Renal cortex interstitium (tissue), 15 donors: ENCODE results near the gene KRT1. TPM values are rescaled to one million over a fixed set of nuclear protein-coding genes. Genes with fewer than 3 reads are reported as not detected.
"Not testable (repeated sequence)": the region's sequence is repeated elsewhere in the genome, so short reads cannot be mapped to it uniquely, and the experiment has no call there.

ENCODE experiments used
- DNase-seq, 11 donors: peaks; one replicate each; pipeline ENCODE4 v3.0.0-alpha.2; 2013; ENCODE audit warnings: low read depth in 9 of 11, low spot score in 4 of 11; ENCODE audit errors: extremely low read depth in 1 of 11
- long read RNA-seq, 16 experiments: transcript quantifications; one replicate each; lab custom pipeline, GENCODE V29; 2026
- polyA plus RNA-seq, 3 donors: library from polyadenylated mRNA; unstranded; fragments of 120-200 nt; gene quantifications; one replicate each; pipeline ENCODE4 v1.2.1, GENCODE V29; 2013; ENCODE audit not compliant: insufficient read length in 3 of 3

KRT1 gene
- polyA plus RNA-seq, result under 1 TPM; 0.06 to 0.26 (median 0.11) TPM
- long read RNA-seq, donor 1, result 0 reads
- long read RNA-seq, donor 2, result 0 reads
- long read RNA-seq, donor 3, result 0 reads
- long read RNA-seq, donor 4, result 0 reads
- long read RNA-seq, donor 5, result 0 reads
- long read RNA-seq, donor 6, result 0 reads
- long read RNA-seq, donor 7, result 0 reads
- long read RNA-seq, donor 8, result 0 reads
- long read RNA-seq, donor 9, result 0 reads
- long read RNA-seq, donor 10, result 0 reads
- long read RNA-seq, donor 11, result 0 reads
- long read RNA-seq, donor 12, result 0 reads
- long read RNA-seq, donor 13, result 0 reads
- long read RNA-seq, donor 14, result 0 reads
- long read RNA-seq, donor 15, result 0 reads
- long read RNA-seq, donor 16, result 0 reads

DNA sequence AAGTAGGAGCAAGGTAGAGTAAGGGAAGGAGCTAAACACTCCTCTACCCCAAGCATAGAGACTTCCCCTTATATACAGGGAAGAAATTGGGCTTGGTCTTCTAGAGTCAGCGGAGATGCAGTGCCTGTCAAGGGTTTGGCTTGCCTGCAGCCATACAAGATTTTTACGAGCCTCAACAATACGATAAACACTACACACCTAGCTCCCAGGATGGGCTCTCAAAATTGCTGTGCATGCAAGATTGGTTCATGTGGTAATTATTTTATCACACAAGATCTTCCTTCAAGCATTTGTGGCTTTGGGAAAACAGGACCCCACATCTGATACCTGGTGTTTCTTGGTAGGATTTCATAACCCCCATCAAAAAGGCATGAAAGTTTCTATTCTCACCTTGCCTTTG lies at the start of gene KRT1:
Gene KRT1, minus strand, starts transcription at position 45 of the 400 bp plus-strand sequence. CDS start 59 bp downstream, outside the sequence.
- no peak for DNase-seq

DNA sequence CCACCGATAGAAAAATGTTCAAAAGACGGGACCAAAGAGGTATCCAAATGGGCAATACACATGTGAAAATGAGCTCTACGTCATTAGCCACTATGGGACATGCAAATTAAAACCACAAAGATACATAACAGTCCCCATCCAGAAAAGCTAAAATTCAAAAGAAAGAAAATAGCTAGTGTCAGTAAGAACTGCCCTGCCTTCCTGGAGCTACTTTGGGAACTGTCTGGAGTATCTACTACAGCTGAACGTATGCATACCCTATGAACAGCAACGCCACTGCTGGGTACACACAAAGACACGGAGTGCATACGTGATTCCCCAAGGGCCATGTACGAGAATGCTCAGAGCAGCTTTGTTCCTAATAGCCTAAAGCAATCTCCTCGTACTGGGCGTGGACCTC lies 48.9 kb upstream of the KRT1 start:
- no peak for DNase-seq

DNA sequence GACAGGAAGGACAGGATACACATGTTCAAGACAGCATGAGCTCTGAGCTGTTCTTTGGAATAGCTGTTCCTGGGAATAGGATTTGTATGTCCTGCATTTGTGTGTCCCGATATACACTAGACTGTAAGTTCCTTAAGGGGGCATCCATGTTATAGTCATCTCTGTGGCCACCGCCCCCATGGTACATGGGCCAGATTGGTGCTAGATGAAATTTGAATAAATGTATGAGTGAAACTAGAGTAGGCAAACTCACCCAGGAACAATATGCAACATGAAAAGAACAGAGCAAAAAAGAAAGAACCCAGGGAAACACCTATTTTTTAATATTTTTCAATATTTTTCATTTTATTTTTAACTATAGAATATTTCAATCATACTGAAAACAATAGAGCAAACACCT lies 48.2 kb upstream of the KRT1 start:
- DNase-seq, result no peak

DNA sequence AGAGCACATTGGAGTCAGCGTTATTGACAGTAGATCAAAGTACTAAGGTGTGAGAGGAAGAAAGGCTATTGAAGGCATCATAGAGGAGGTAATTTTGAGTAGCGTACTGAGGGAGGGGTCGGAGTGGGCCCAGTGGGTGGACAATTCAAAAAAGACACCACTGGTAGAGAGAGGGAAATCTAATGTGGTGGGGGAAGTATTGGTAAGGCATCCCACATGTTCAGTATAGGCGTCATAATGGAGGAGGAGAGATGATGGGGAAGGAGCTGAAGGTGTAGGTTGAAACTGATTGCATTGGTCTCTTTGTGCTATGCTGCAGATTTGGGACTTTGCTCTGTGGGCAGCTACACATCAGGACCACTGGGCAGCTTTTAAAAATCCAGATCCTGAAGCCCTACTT lies 46.8 kb upstream of the KRT1 start:
- no peak for DNase-seq

DNA sequence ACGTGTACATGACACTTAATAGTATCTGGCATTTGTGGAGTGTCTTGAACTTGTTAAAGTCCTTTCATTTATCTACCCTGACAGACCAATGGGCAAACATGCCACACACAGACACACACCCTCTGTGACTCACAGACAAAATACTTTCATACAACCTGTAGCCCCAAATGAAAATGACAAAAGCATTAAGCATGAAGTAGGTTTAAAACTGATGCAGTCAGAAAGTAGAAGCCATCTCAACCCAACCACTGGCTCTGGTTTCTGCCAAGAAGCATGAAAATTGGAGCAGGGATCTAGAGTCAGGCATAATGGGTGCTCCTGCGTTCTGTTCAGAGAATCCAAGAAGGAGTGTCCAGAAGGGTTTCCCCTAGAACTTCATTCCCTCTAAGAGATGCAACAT lies 46.2 kb upstream of the KRT1 start:
- no peak for DNase-seq

DNA sequence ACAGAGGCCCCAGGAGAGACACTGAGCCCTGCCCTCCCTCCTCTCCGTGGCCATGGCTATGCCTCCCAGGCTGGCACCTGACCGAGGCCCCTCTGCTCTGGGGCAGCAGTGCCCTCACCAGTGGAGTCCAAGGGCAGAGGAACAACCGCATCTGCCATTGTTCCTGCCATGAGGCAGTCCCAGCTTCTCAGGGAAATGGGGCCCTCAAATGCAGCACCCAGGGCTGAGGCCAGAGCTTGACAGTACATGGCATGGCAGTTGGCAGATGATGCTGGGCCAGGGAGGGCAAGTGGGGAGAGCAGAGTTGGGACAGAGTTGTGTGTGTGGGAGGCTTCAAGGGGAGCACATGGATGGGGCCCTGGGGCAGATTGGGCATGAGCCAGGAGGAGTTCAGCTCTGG lies 44.2 kb upstream of the KRT1 start:
- DNase-seq, result no peak

DNA sequence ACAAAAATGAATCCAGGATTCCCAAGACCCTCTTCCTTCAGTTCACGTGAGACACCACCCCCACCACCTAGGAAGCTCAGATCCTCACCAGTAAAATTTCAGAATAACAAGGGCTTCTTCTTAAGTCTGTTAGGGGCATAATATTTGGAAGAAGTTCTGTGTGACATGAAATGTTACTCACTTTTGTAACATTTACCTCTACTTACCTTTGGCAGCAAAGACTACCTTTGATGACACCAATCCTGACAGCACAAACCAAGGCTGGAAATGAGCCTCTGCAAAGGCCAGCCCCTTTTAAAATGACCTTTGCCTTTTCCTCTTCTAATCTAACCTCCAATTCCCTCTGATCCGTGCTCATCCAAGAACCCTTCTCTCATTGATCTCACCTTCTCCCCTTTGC lies 42.5 kb upstream of the KRT1 start:
- no peak for DNase-seq

DNA sequence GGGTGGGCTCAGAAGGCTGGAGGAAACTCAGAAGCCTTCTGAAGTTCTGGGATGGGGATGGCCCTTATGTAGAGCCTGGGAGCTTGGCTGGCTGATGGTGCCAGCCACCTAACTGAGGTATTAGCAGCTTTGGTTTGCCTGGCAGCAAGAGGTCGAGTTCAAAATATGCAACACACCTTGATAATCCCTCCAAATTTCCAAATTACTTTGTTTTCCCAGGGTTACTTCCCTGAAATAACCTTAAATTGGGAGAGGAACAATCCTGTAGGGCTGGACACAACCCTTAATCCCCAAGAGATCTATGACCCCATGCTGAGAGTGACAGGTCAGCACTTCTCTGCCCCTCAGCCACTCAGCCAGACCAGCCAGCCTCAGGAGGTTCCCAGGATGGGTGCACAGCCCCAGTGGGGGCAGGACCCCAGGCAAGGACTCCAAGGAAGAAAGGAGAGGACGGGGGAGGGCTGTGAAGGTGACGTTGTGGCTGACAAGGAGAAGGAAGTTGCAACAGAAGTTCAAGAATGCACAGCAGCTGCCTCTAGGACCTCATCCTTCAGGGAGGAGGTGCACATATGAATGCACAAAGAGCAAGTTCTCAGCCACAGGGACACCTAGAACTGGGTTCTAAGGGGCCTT lies 41.7 kb upstream of the KRT1 start:
- DNase-seq, result no peak

DNA sequence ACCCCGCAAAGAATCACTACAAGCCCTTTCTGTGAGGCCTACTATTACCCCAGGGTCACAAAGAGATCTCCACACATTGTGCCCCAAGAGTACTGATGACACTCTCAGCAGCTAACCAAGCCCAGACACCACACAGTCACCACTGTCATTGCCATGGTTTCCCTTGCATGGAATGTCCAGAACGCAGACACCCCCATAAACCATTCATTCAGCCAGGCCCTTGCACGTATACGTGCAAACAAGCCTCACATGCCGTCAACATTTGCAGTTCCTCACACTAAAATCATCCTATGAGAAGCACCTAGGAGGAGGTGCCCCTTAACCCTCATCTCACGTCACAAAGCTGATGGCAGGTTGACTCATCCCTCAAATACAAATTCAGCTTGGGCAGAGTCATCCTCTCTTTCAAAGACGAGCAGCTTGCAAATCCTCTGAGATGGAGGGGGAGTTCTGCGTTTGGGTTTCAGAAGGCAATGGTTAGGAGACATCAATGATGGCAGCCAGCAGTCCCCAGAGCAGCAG lies 40.2 kb upstream of the KRT1 start:
- no peak for DNase-seq

DNA sequence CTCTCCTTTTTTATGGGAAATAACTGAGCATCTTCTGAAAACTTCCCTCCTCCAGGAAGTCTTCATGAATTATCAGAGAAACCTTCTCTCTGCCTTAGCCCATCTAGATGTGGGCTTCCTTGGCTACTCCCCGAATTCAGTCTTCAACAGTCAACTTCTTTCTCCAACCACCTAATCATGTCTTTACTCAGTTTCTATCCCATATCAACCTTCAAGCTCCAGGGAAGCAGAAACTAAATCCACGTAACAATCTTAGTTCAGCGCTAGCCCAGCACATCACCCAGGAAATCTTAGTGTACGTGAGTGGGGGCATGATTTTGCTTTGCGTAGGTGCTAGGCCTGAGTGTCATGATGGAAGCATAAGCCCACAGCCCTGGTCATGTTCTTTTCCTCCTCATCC lies 35.9 kb upstream of the KRT1 start:
- DNase-seq, result no peak

DNA sequence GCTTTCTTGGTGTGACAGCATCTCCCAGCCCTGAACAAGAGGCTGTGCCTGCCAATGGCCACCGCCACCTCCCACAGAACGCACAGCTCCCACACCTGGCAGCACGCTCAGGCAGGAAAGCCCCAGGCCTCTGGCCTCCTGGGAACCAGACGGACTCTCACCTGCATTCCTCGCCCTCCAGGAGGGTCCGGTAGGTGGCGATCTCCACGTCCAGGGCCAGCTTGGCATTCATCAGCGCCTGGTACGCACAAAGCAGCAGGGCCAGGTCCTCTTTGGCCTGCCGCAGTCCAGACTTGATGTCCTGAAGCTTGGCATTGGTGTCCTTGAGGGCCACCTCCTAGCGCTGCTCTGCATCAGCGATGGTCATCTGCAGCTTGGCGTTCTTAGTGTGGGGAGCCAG lies 35.2 kb upstream of the KRT1 start:
- DNase-seq, result no peak

DNA sequence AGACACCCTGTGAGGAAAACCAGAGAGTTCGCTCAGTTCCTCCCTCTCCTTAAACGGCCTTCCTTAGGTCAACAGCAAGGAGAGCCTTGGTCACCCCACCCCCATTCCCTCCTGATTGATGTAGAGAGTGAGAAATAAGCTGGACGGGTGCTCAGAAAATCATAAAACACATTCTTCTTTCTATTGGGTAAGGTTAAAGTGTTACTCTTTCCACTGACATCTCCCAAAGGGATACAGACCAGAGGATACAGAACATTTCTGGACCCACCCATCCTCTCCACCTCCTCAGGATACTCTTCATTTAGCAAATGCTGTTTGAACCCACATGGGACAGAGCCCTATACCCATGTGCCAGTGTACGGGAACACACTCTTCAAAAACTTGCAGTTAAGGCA lies 34.7 kb upstream of the KRT1 start:
- DNase-seq, result no peak

DNA sequence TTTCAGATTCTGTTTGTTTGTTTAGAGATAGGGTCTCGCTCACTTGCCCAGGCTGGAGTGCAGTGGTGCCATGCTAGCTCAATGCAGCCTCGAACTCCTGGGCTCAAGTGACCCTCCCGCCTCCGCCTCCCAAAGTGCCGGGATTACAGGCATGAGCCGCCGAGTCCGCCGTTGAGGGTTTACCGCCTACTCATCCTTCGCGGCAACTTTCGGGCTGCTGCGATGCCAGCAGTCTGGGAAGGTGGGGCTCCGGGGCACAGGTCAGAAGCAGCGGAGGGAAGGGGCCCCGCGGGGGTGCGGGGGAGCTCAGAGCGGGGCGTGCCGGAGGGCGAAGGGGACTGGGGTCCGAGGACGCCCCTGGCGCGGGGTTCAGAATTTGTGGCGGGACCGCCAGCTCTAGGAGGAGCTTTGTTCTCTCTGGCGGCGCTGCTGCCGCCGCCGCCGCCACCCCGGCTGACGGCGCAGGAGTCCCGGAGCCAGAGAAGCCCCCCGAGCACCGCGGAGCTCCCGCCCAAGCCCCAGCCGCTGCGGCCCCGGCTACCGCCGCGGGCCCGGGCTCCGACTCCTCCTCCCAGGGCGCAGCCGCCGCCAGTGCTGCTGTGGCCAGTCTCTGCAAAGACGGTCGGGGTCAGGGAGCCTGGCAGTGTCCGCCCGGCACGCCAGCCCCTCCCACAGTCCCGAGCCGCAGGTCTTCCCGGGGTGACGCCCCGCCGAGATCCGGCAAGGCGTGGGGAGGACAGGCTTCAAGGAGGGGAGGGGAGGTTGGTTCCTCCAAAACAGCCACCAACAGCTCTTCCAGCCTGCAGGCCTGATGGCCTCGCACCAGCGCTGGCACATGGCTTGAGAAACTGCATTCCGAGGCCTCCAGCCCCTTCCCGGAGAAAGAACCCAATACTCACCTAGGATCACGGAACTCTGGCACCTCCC lies 34.0 kb upstream of the KRT1 start:
- DNase-seq, result no peak

DNA sequence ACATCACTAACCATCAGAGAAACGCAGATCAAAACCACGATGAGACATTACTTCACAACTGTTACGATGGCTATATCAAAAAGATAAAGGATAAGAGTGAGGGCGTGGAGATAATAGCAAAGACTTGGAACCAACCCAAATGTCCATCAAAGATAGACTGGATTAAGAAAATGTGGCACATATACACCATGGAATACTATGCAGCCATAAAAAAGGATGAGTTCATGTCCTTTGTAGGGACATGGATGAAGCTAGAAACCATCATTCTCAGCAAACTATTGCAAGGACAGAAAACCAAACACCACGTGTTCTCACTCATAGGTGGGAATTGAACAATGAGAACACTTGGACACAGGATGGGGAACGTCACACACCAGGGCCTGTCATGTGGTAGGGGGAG lies 31.9 kb upstream of the KRT1 start:
- not testable (repeated sequence) for DNase-seq

DNA sequence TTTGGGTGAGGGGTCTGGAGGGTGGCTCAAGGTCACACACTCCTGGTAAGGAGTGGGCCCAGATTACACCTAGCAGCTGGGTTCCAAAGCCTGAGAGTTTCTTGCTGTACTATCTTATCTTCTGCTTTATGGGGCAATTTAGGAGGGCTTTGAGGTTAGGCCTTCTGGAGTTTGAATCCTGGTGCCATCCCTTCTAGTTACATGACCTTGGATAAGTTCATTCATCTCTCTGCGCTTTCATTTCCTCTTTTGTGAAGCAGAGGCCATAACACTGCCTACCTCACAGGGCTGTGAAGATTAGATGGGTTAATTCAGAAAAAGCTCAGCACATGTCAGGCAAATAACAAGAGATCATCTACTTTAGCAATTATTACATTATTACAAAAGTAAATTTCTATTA lies 30.5 kb upstream of the KRT1 start:
- no peak for DNase-seq

DNA sequence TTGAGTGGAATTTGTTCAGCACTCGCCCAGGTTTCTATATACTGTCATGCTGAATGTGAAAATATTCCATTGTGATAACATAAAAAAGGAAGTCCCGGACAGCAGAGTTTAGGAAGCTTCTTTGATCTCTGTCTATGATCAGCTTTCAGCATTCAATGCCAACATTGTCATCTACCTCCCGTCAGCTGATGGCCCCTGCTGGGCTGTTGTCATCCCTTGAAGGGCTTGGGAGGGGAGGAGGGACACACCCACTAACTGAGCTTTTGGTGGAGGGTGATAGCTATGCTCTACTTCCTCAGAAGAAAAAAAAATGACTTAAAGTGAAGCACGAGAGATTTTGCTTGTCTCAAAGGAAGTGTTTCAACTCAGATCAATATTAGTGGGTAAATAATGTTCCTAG lies 27.8 kb upstream of the KRT1 start:
- DNase-seq, result no peak

DNA sequence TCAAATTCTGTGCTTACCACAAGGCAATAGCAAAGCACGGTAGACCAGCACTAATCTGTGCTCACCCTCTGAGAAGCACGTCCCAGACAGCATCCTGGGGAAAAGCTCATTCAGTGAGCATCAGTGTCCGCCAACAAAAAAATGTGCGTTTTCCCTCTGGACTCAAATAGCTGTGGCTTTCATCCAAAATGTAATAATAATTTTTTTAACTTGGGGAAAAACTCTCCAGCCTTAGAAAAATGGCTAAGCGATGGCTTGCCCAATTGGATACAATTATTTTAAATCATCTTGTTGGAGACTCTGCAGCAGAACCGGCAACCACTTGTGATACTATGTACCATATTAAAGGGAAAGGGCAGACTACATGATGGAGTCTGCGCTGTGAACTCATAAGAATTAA lies 24.3 kb upstream of the KRT1 start:
- no peak for DNase-seq

DNA sequence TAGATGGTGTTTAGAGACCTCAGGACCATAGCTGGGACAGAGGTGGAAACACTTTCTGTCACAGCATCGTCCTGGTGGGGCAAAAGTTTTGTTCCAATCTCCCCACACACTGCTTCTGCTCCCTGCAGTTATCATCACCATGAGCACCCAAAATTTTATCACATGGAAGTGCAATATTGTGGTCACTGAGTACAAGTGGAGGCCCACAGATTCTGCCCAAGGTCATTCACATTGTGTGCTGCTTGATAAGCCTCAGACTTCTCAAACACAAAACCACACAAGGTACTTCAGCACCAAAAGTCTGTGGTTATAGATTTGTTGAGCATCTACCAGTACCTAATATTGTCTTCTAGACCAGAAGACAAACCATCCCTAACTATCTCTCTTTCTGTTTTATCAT lies 23.7 kb upstream of the KRT1 start:
- DNase-seq, result no peak

DNA sequence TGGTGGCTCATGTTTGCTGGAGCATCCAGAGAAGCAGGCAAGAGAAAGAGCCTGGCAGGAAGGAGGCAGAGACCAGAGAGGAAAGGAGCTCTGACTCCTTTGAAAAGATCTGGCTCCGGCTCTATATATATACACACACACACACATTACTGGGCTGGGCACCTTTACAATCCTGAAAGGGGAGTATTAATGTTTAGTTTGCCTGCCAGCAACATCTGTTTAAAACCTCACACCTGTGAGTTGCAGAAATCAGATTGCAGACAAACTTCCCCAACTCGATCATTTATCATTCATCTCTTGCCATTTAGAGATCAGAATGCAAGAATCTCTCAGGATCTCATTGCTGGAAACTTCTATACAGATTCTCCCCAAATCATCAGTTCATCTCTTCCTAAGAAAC lies 23.2 kb upstream of the KRT1 start, which contains the start of gene KRT77:
Gene KRT77, minus strand, starts transcription at position 101 of the 400 bp plus-strand sequence. Its CDS starts 90 bp downstream, at position 11.
- DNase-seq, result no peak

DNA sequence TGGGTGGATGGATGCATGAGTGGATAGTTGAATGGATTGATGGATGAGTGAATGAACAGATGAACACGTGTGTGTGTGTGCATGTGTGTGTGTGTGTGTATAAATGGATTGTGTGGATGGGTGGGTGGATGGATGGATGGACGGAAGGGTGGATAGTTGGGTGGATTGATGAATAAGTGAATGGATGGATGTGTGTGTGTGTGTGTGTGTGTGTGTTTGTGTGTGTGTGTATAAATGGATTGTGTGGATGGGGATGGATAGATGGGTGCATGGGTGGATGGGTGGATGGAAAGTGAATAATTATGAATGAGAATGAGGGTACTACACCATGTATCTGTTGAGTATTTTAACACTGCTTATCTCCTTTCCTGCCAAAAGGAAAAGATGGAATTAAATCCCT lies 22.1 kb upstream of the KRT1 start:
- no peak for DNase-seq
